CD1c-positive myeloid dendritic cell (primary cell): Measurements from ENCODE around the gene ADAM12.

Experiments used
- DNase-seq: peaks from one replicate; pipeline ENCODE4 v3.0.0-alpha.2; 2016; ENCODE audit errors: extremely low spot score

Gene ADAM12, protein sequence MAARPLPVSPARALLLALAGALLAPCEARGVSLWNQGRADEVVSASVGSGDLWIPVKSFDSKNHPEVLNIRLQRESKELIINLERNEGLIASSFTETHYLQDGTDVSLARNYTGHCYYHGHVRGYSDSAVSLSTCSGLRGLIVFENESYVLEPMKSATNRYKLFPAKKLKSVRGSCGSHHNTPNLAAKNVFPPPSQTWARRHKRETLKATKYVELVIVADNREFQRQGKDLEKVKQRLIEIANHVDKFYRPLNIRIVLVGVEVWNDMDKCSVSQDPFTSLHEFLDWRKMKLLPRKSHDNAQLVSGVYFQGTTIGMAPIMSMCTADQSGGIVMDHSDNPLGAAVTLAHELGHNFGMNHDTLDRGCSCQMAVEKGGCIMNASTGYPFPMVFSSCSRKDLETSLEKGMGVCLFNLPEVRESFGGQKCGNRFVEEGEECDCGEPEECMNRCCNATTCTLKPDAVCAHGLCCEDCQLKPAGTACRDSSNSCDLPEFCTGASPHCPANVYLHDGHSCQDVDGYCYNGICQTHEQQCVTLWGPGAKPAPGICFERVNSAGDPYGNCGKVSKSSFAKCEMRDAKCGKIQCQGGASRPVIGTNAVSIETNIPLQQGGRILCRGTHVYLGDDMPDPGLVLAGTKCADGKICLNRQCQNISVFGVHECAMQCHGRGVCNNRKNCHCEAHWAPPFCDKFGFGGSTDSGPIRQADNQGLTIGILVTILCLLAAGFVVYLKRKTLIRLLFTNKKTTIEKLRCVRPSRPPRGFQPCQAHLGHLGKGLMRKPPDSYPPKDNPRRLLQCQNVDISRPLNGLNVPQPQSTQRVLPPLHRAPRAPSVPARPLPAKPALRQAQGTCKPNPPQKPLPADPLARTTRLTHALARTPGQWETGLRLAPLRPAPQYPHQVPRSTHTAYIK

DNA sequence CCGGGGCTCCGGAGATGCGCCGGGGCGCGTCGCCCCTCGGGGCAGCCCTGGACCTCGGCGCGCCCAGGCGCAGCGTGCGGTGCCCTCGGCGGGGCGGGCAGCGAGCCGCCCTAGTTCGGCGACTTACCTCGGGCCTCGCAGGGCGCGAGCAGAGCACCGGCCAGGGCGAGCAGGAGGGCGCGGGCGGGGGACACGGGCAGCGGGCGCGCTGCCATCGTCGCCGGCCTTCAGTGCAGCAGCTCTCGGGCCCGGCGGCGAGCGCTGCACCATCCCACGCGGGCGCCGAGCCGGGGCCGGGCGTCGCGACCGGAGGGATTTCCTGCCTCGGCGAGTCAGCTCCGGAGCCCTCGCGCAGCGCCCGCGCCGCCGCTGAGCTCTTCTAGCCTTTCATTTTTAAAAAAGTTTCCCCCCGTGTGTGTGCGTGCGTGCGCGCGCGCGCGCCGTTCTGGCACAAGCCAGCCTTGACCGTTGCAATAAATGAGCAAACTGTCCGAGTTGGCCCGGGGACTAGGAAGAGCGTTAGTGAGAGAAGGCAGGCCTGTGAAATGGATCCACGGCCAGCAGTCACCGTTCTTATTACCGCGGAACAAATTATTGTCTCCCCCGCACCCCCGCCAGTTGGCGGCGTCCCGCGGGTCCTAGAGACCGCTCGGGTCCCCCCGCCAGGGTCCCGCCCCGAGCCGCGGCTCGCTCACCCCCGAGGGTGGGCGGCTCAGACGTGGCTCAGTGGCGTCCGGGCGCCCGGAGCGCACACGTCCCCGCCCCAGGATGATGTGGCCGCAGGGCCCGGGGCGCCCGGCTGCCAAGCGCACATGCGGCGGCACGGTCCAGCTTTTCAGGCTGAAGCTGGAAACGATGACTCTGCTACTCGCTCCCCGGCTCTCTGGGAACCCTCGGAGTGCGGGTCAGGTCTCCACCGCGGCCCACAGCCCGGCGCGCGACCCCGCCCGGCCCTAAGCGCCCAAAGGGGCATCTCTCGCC, at the start of gene ADAM12:
Gene ADAM12, minus strand, starts transcription at position 547 of the 981 bp plus-strand sequence. Its CDS starts 332 bp downstream, at position 215.
- no peak for DNase-seq

DNA sequence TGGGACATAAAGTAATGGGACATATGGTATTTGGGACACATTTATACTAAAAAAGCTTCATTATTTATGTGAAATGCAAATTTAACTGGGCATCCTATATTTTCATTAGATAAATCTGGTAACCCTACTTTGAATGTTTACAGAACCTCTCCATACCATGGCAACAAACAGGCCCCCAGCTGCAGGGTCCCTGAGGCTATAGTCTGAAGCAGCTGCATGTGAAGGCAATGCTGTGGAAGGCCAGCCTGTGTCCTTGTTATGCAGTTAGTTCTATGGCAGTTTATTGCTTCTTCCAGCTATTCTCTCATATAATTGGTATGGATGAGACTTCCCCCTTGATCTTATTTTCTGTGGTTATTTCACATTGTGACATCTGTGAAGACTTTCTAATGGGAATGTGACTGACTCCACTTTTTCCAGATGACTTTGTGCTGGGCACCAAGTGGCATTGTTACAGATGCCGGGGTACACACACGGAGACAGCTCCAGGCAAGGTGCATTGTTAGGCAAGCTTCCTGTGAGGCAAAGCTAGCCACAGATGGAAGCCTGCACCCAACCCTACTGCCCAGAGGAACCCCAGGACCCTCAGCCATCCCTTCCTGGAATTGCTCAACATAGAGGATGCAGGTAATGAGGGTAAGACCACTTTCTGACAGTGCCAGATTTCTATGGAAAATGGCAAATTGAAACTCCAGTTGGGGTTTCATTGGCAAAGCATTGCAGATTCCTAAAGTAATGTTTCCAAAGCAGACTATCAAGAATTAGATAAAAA, 49.5 kb upstream of the ADAM12 start:
- DNase-seq = no peak

DNA sequence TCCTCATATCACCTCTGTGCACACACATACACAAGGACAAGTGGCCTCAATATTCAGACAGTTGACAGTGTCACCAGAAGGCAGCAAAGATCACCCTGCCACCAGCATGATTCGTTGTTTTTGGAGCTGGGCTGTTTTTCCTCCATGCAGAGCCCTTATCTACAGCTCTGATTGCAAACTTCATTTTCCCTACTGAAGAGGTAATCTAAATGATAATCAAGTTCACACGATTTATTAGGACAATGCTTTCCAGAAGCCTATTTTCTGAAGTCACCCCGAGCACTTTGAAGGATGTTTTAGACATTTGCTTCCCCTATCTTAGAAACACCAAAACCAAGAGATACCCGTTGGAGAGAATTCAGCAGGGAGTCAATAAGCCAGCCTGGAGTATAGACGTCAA, 46.0 kb upstream of the ADAM12 start:
- DNase-seq = no peak

DNA sequence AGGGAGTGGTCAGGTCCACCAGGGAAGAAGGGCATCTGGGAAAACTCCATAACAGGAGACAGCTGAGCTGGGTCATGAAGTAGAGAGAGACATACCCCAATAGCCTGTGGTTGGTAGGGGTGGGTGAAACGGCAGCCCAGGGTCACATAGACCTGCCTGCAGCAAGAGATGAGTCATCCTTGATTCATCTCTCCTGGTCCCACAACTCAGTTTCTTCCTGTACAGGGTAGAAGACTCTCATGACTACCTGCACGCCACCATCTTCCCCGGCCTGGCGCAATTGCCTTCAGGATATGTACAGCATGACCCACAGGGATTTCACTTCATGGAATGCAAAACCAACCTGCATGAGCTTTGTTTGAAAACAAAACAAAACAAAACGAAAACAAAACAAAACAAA, 45.1 kb upstream of the ADAM12 start:
- no peak for DNase-seq

DNA sequence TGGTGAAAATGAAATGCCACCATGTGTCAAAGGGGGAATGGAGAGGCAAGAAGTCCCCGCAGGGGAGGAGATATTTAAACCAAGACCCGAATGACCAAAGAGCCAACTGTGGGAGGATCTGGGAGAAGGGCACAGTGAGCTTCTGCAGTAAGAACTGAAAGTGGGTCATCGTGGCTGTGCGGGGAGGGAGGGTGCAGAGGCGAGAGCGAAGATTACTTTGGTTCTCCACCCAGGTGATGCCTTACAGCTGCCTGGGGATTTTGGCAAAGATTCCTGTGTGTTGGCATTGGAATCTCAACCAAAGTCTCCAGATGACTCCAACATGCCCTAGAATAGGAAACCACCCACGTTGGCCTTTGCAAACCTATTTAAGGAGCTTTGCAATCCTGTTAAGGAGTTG, 44.2 kb upstream of the ADAM12 start:
- no peak for DNase-seq

DNA sequence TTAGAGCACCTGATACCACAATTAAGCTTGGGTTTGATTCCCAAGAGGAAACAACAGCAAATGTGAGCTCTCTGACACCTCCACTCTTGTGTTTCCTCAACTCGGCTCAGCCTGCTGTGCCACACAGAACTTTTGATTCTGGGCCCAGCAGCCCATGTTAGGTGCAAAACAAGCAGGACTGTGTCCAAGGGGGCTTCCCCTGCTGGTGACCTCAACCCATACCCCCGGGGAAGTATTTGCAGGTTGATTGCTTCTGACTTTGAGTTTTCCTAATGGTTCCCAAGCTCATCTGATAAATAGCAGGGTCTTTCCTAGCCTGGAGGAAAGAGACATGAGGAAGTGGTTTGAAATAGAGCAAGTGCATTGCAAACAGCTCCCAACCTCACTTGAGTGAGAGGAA, 43.5 kb upstream of the ADAM12 start:
- DNase-seq = no peak

DNA sequence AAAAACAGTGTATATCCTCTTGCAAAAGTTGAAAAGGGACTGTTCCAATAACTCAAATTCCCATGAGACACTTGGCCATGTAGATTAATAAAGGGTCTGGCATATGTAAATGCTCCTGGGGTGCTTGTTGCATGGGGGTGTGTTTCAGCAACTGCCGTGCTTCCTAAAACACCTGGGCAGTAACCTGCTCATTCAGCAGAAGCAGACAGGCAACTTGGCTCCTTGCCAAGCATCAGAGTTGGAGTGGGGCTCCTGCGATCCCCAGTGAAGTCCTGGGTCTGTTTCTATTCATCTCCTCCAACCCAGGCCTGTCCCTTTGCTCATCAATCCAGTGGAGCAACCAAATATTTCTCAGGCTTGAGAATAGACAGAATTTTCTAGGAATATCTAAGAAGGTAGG, 42.2 kb upstream of the ADAM12 start:
- no peak for DNase-seq

DNA sequence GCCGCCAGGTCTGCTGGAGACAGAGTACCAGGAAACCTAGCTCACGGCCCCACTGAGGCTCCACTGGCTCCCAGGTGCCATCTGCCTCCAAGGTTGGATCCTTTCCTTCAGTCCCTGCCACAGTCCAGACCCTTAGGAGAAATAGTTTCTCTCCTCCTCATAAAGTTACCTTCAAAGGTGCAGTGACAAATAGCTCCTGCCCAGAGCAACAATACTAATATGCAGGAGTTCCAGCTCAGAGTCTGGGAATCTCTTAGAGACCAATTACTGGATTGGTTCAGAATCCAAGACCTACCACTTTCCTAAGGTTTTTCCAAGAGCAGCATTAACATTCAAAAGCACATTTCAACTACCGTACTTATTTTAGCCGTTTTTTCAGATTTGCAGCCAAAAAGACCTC, 41.0 kb upstream of the ADAM12 start:
- no peak for DNase-seq

DNA sequence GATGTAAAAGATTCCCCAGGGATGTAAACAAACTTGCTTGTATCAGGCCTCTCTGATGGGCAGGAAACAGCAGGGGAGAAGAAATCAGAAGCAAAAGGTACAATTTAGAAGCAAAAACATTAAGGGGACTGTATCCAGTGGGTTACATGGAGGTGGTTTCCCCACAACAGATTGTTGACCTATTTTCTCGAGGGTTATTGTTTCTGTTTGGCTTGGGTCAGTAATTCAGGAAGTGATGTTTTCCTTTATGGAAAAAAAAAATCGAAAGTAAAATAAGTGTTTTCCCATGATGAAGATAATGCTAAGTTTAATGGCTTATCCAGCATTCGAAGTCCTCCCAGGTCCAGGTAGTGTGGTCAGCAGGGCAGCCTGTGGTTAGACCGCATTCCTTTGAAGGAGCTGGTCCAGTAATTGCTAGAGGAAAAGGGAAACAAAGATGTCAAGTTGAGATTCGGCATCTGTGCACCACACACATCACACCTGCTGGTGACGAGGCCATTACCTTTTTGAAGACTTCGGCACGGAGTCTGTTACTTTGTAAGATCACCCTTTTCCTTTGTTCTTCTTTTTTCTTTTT, 37.3 kb upstream of the ADAM12 start:
- DNase-seq = no peak

DNA sequence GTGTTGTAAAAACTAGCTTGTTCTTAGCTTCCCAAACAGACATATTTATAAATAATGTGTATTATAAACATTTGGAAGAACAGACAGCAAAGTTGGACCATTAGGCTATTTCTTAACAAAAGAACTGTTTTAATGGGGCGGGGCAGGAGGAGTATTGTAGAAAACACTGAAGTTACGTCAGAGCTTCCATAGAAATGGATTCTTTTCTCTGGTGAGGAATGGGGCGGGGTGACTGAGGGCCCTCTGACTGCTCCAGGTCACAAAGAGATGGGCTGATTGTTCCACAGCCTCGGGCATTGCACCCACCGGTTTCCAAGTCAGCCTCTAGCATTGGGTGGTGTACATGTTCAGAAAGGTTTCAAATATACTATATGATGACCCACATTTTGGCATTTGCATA, 36.8 kb upstream of the ADAM12 start:
- no peak for DNase-seq

DNA sequence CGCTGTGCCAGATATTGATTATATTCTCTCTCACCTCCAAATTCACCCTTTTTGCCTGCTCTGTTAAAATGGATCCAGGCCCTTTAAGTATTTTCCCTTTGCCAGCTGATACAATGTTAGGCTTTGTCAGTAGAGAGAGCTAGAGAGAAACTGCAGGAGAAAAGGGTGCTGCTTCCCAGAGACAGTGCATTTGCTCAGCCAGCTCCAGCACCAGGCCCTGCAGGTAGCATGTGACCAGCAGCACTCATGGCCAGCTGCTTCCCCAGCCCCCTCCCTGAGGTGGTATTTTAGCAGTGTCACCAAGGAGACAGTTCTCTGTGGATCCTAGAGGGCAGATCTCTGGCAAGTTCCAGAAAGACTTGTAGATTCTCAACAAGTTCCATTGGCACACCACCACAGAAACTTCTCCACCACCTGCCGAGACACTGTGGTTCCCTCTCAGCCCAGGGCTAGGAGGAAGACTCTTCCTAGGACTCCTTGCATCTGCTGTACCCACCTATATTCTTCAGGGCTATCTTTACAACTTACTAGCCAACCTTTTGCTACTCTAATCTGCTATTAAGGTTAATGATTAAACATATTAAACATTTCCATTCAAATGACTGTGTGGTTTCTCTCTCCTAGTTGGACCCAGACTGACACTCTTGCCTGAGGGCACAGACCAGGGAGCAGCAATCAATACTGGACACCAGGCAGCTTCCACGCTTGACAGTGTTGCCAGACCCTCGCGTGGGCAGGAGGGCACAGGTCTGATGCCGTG, 35.6 kb upstream of the ADAM12 start:
- DNase-seq = no peak

DNA sequence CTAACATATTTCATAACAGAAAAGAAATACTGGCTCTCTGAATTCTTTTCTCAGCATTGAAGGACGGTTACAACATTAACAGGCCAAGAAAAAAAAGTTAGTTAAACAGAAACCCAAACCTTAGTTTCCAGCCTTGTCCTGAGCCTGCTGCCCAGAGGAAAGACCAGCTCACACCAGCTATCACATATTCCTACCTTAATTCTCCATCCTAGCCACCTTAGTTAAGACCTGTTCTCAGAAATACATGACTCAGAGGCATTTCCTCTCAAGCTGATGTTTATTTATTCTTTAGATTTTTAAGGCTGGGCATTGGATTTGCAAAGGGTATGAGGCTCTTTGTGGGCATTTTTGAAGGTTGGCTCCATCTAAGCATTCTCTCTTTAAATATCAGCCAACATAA, 34.3 kb upstream of the ADAM12 start:
- DNase-seq = no peak

DNA sequence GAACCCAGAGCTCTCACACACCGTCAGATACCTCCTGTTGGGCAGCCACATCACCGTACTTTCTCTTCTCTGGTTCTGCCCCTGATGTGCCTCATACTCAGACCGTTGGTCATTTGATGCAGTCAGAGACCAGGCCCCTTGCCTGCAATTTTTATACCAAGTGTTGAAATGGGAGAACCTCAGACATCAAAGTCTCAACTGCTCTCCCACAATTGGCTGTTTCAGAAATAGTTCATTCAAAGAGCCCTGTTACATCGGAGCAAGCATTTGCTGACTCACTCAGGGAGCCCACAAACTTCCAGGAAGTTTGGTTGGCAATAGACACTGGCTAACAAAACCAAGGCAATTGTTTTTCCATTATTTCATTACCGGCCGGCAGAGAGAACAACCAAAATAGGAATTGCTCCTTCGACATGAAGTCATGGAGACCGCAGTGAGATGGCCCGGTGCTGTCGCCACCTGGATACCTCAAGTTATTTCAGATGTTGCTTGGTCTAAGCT, 33.5 kb upstream of the ADAM12 start:
- no peak for DNase-seq

DNA sequence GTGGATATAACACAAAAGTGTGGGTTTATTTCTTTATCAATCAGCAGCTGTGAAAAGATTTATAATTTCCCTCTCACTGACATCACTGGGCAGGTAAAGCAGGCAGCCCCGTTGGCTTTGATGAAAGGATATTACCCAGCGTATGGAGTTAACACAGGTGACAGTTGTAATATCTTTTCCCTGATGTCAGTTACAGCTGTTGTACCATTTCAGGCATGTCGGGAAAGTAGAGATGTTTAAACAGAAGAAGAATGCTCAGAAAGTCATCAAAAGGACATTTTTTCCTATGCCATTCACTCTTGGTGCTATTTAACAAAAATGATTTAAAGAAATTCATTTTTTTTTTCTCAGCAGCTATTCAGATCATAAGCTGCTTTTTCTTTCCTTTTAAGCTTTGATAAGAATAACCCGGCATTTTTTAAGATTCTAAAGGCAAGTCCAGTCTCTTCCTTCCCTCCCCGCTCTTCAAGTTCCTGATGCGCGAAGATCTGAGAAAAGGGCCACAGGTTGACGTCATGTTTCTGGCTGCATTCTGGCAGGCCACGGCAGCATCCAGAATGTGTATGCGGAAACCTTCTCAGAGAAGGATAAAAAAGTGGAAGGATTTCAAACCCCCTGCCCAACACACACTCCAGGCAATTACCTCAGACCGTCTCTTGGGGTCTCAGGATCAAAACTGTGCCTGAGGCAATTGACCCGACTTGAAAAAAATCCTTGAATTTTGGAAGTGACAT, 32.5 kb upstream of the ADAM12 start:
- DNase-seq = no peak

DNA sequence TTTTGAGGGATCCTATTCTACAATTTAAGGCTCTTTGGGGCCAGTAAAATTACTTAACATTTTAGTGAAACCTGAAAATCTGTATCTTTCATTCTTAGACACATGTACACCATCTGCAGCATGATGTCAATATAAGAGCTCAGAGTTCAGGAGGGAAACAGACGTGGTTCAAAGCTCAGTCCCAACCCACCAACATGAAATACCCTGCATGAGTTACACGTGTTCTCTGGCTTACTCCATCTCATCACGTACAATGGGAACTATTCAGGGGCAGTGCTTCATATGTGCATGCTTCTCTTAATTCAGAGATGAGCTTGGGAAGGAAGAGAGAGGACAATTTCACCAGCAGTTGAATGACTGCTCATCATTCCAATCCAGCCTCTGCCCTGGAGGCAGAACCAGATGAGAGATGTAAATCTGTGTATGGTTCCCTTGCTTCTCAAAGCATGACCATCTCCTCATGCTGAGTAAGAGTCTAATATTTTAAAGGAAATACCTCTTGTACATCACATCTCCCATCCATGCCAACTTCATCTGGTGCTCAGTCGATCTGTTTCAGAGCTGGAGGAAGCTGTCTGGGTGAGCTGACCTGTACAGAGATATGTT, 29.0 kb upstream of the ADAM12 start:
- DNase-seq = no peak

DNA sequence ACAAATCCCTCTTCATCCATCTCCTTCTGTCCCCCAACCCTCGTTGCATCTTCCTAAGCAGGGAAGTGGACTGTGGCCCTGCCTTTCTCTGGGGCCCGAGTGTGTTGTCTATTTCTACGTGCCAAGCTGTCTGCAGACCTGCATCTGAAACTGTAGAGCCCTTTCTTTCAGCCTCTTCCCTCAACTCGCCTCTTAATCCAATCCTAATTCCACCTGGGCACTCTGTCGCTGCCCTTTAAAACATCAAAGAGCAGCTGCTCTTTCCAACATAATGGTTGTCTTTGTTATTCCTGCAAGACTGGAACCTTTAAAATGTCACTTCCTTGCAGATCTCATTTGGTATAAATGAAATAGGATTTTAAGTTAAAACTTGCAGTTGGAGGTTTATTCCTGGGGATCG, 21.5 kb upstream of the ADAM12 start:
- DNase-seq = no peak

DNA sequence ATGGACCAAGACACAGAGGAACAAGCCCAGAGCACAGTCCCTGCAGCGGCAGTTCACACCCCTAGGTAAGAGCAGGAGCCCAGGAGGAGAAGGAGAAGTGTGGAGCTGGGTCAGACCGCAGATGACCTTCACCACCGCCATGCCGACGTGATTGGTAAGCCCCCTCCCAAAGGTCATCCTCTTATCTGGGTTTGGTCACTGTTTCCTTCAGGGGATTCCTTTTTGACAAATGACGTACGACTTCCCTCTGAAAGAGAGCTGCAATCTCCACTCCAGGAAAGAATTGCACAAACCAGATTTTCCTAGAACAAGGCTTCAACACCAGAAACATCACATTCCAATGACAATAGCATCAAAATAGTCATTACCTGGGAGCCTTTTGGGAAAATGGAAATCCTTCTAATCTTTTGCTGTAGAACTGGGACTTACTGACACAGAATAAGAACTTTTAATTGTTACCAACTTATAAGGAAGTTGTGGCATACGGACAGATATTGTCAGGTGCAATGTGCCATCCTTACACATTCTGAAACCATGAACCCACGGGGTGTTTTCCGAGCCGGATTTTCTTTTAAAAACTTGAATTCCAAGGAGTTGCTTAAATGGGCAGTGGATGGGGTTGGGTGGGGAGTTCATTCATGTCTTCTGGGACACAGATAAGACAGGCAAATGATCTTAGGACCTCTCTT, 20.8 kb upstream of the ADAM12 start:
- DNase-seq = no peak

DNA sequence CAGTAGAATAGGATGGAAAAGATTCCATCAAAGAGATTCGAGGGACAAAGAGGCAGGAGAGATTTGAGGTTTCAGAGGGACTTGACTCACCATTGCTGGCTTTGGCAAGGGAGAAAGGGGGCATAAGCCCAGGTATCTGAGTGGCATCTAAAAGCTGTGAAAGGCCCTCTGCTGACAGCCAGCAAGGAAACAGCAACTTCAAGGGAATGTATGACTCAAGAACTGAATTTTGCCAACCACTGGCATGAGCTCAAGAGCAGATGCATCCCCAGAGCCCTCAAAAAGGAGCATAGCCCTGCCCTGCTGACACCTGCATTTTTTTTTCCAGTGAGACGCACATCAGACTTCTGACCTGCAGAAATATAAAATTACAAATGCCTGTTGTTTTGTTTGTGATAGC, 19.6 kb upstream of the ADAM12 start:
- no peak for DNase-seq
